ENCODE results near the gene TERF2IP. TPM values are rescaled to one million over a fixed set of nuclear protein-coding genes. Genes with fewer than 3 reads are reported as not detected.
A peak's percentile ranks its signal among the peaks of the same experiment; 100 is the strongest.

The TERF2IP gene
- total and polyA plus RNA-seq, 2 donors (not counting 1 experiment from before 2014, with no cell fraction given), result 47.5 to 54.7 TPM

DNA sequence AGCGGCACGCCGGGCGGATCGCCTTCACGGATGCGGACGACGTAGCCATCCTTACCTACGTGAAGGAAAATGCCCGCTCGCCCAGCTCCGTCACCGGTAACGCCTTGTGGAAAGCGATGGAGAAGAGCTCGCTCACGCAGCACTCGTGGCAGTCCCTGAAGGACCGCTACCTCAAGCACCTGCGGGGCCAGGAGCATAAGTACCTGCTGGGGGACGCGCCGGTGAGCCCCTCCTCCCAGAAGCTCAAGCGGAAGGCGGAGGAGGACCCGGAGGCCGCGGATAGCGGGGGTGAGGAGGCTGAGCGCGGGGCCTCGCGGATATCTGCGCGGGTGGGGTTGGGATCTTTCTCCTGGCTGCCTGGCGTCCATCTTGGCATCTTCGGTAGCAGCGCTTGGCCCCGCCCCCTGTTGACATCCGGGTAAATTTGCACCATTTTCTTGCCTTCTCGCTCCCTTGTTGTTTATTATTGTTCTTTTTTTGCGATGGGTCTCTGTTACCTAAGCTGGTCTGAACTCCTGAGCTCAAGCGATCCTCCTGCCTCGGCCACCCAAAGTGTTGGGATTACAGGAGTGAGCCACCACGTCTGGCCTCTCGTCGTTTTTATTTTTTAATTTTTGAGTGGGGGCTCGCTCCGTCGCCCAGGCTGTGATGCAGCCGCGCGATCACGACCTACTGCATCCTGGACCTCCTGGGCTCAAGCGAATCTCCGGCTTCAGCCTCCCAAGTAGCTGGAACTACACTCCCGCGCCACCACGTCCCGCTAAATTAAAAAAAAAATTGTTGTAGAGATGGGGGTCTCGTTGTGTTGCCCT is 898 bp downstream of the TERF2IP start:
- Histone ChIP-seq H2AFZ (ENCODE audit: low read length) (peak overlapping the region; percentile 84), H3K79me2 (ENCODE audit: control insufficient read depth, insufficient read depth, low read length) (peaks cover 97% of the 10 kb centered on the region), H4K20me1 (ENCODE audit: control insufficient read depth, extremely low read depth, insufficient read depth, low read length) (no peaks in the 10 kb centered on the region), H3K4me3 (replicated peaks in 1 of 4; ENCODE audit: control extremely low read depth in 1 of 4, insufficient read depth in 1 of 4, low read depth in 3 of 4, low read length in 4 of 4) (peak overlapping the region; percentile 89 to 97 (median 93)), H3K4me2 (ENCODE audit: extremely low read depth, insufficient read depth, low read length) (peak overlapping the region; percentile 79), H3K36me3 (ENCODE audit: control insufficient read depth, insufficient read depth, low read length) (peaks cover 2% of the 10 kb centered on the region), H3K27me3 (ENCODE audit: control insufficient read depth, insufficient read depth, low read length) (no peaks in the 10 kb centered on the region), H3K9ac (ENCODE audit: insufficient read depth, low read length) (peak overlapping the region; percentile 94), H3K9me3 (ENCODE audit: control insufficient read depth, insufficient read depth, low read depth, low read length) (no peaks in the 10 kb centered on the region), H3K4me1 (ENCODE audit: control insufficient read depth, extremely low read depth, insufficient read depth, low read length) (peaks cover 3% of the 10 kb centered on the region), H3K27ac (ENCODE audit: insufficient read depth, low read length) (peak overlapping the region; percentile 92)
- DNase-seq (ENCODE audit: low read depth in 2 of 2), result peak; percentile 64 to 74
- TF ChIP-seq, protein P1, sequence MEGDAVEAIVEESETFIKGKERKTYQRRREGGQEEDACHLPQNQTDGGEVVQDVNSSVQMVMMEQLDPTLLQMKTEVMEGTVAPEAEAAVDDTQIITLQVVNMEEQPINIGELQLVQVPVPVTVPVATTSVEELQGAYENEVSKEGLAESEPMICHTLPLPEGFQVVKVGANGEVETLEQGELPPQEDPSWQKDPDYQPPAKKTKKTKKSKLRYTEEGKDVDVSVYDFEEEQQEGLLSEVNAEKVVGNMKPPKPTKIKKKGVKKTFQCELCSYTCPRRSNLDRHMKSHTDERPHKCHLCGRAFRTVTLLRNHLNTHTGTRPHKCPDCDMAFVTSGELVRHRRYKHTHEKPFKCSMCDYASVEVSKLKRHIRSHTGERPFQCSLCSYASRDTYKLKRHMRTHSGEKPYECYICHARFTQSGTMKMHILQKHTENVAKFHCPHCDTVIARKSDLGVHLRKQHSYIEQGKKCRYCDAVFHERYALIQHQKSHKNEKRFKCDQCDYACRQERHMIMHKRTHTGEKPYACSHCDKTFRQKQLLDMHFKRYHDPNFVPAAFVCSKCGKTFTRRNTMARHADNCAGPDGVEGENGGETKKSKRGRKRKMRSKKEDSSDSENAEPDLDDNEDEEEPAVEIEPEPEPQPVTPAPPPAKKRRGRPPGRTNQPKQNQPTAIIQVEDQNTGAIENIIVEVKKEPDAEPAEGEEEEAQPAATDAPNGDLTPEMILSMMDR (conservative IDR thresholded peaks at IDR 0.05 in 1 of 2, IDR thresholded peaks at IDR 0.05 in 1 of 2; ENCODE audit: low read depth in 1 of 2, low read length in 2 of 2), result no peak
- TF ChIP-seq EZH2 (IDR thresholded peaks at IDR 0.05; ENCODE audit: low read length, missing control alignments), result no peak

DNA sequence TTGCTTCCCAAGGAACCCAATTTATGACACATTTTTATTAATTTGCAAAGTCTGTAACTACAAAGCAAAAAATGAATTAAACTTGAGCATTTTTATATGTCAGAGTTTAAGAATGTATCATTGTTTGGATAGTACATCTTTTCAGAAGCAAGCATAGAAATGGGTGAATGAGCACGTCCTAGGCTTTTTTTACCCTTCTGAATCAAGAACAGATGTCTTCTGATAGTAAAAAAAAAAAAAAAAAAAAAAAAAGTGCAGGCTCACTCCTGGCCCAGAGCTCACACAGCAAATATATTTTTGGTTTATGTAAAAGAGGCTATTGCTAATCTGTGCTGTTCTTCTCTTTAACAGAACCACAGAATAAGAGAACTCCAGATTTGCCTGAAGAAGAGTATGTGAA is 6.3 kb downstream of the TERF2IP start:
- Histone ChIP-seq H3K27ac (ENCODE audit: insufficient read depth, low read length) (peak overlapping the region; percentile 11), H3K9ac (ENCODE audit: insufficient read depth, low read length) (no peak overlapping the region), H4K20me1 (ENCODE audit: control insufficient read depth, extremely low read depth, insufficient read depth, low read length) (no peaks in the 10 kb centered on the region), H3K4me2 (ENCODE audit: extremely low read depth, insufficient read depth, low read length) (peak overlapping the region; percentile 61), H3K4me3 (replicated peaks in 1 of 4; ENCODE audit: control extremely low read depth in 1 of 4, insufficient read depth in 1 of 4, low read depth in 3 of 4, low read length in 4 of 4) (no peak overlapping the region), H3K4me1 (ENCODE audit: control insufficient read depth, extremely low read depth, insufficient read depth, low read length) (peaks cover 3% of the 10 kb centered on the region), H3K27me3 (ENCODE audit: control insufficient read depth, insufficient read depth, low read length) (no peaks in the 10 kb centered on the region), H3K9me3 (ENCODE audit: control insufficient read depth, insufficient read depth, low read depth, low read length) (no peaks in the 10 kb centered on the region), H3K36me3 (ENCODE audit: control insufficient read depth, insufficient read depth, low read length) (peaks cover 5% of the 10 kb centered on the region), H2AFZ (ENCODE audit: low read length) (no peak overlapping the region), H3K79me2 (ENCODE audit: control insufficient read depth, insufficient read depth, low read length) (peaks cover 53% of the 10 kb centered on the region)
- peak in 1 of 2 donors; percentile 47 for DNase-seq (ENCODE audit: low read depth in 2 of 2)
- TF ChIP-seq EZH2 (IDR thresholded peaks at IDR 0.05; ENCODE audit: low read length, missing control alignments), result no peak
- TF ChIP-seq, protein P1 (conservative IDR thresholded peaks at IDR 0.05 in 1 of 2, IDR thresholded peaks at IDR 0.05 in 1 of 2; ENCODE audit: low read depth in 1 of 2, low read length in 2 of 2), result no peak

DNA sequence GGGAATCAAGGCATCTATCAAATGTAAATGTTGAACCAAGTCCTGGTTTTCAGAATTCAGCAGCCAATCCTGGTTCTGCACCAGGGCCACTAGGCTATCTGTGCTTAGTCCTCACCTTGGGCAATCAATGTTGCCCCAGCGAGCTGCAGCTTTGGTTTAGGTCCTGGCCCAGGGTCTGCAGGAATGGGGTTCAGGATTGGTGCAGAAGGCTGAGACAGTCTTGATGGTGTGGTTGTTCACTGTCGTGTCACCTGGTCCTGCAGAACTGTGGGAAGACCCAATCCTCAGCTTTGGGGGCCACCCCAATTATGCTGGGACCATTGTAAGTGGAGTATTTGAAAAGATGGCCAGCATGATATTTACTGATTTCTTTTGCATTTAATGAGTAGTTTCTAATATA is 10.6 kb downstream of the TERF2IP start:
- no peak for DNase-seq (ENCODE audit: low read depth in 2 of 2)
- Histone ChIP-seq H3K4me1 (ENCODE audit: control insufficient read depth, extremely low read depth, insufficient read depth, low read length) (peaks cover 1% of the 10 kb centered on the region), H3K4me2 (ENCODE audit: extremely low read depth, insufficient read depth, low read length) (no peak overlapping the region), H4K20me1 (ENCODE audit: control insufficient read depth, extremely low read depth, insufficient read depth, low read length) (no peaks in the 10 kb centered on the region), H3K27ac (ENCODE audit: insufficient read depth, low read length) (no peak overlapping the region), H3K27me3 (ENCODE audit: control insufficient read depth, insufficient read depth, low read length) (no peaks in the 10 kb centered on the region), H2AFZ (ENCODE audit: low read length) (no peak overlapping the region), H3K9me3 (ENCODE audit: control insufficient read depth, insufficient read depth, low read depth, low read length) (no peaks in the 10 kb centered on the region), H3K9ac (ENCODE audit: insufficient read depth, low read length) (no peak overlapping the region), H3K4me3 (replicated peaks in 1 of 4; ENCODE audit: control extremely low read depth in 1 of 4, insufficient read depth in 1 of 4, low read depth in 3 of 4, low read length in 4 of 4) (no peak overlapping the region), H3K36me3 (ENCODE audit: control insufficient read depth, insufficient read depth, low read length) (peaks cover 5% of the 10 kb centered on the region), H3K79me2 (ENCODE audit: control insufficient read depth, insufficient read depth, low read length) (peaks cover 10% of the 10 kb centered on the region)
- TF ChIP-seq, protein P1 (conservative IDR thresholded peaks at IDR 0.05 in 1 of 2, IDR thresholded peaks at IDR 0.05 in 1 of 2; ENCODE audit: low read depth in 1 of 2, low read length in 2 of 2), result no peak
- no peak for TF ChIP-seq EZH2 (IDR thresholded peaks at IDR 0.05; ENCODE audit: low read length, missing control alignments)

Measured in fibroblast of lung (primary cell).